ENCODE measurements around the gene S100A2.
"Not testable (repeated sequence)": the region's sequence is repeated elsewhere in the genome, so short reads cannot be mapped to it uniquely, and the experiment has no call there.

S100A2 gene

GRCh38 chr1:153588033-153588432, 22.4 kb upstream of the S100A2 start:
- not testable (repeated sequence) for DNase-seq

- DNase-seq, result no peak
These were observed 21.7 kb upstream of the S100A2 start for GRCh38 chr1:153587314-153587713.

- no peak for DNase-seq
These were observed 20.7 kb upstream of the S100A2 start for GRCh38 chr1:153586347-153586746.

- DNase-seq, result no peak
These were observed 19.4 kb upstream of the S100A2 start for GRCh38 chr1:153585006-153585405.

- no peak for DNase-seq
These were observed 18.3 kb upstream of the S100A2 start for GRCh38 chr1:153583976-153584375.

- not testable (repeated sequence) for DNase-seq
These were observed 17.9 kb upstream of the S100A2 start for GRCh38 chr1:153583514-153583913.

GRCh38 chr1:153582836-153583235, 17.2 kb upstream of the S100A2 start:
- DNase-seq, result not testable (repeated sequence)

GRCh38 chr1:153578936-153579335, 13.3 kb upstream of the S100A2 start:
- DNase-seq, result no peak

GRCh38 chr1:153578490-153578889, 12.8 kb upstream of the S100A2 start:
- no peak for DNase-seq

- DNase-seq, result no peak
These were observed 12.0 kb upstream of the S100A2 start for GRCh38 chr1:153577624-153578051.

GRCh38 chr1:153577138-153577537, 11.5 kb upstream of the S100A2 start:
- DNase-seq, result no peak

GRCh38 chr1:153575497-153575896, 9.9 kb upstream of the S100A2 start:
- not testable (repeated sequence) for DNase-seq

GRCh38 chr1:153575081-153575491, 9.4 kb upstream of the S100A2 start:
- DNase-seq, result not testable (repeated sequence)

- DNase-seq, result no peak
These were observed 7.7 kb upstream of the S100A2 start for GRCh38 chr1:153573351-153573750.

GRCh38 chr1:153572569-153573015, 6.9 kb upstream of the S100A2 start:
- DNase-seq, result peak; percentile 61 to 74

GRCh38 chr1:153571706-153572105, 6.1 kb upstream of the S100A2 start:
- no peak for DNase-seq

- no peak for DNase-seq
These were observed 5.2 kb upstream of the S100A2 start for GRCh38 chr1:153570874-153571273.

GRCh38 chr1:153569465-153569864, 3.8 kb upstream of the S100A2 start:
- DNase-seq, result no peak

GRCh38 chr1:153568367-153569099, 2.9 kb upstream of the S100A2 start:
- peak; percentile 91 for DNase-seq

GRCh38 chr1:153567621-153568366, 2.1 kb upstream of the S100A2 start:
- no peak for DNase-seq

- peak; percentile 37 to 42 for DNase-seq
These were observed 1.0 kb upstream of the S100A2 start for GRCh38 chr1:153566414-153567371.

GRCh38 chr1:153563991-153564390, 1.7 kb downstream of the S100A2 start:
- DNase-seq, result no peak

GRCh38 chr1:153563483-153563901, 2.2 kb downstream of the S100A2 start:
- DNase-seq, result no peak

Data from NCI-H2081 (cell line).